Cardiac septum (tissue), 1 donor: ENCODE measurements around the gene FFAR3. TPM values are rescaled to one million over a fixed set of nuclear protein-coding genes. Genes with fewer than 3 reads are reported as not detected.
A peak's percentile ranks its signal among the peaks of the same experiment; 100 is the strongest.

Experiments used
- DNase-seq: peaks from one replicate; pipeline ENCODE4 v3.0.0-alpha.2; 2020; ENCODE audit warnings: low spot score
- intact Hi-C: fragments of 100-400 bp; cut with DNase I; formaldehyde crosslinking; loops from one replicate; pipeline ENCODE4 v1.14.0; 2022
- total RNA-seq: library from RNA; stranded (reverse); fragmentation: NEBNext Ultra II Directional; extraction: Animal tissue kit (Norgen Biotek cat#: 25700); gene quantifications from one replicate; pipeline ENCODE4 v1.2.1, GENCODE V29; 2021
- donor health status: DM: no; HTN: no; CAD: no.

Gene FFAR3
- total RNA-seq, 1 donor from 2014 or later: not detected

DNA sequence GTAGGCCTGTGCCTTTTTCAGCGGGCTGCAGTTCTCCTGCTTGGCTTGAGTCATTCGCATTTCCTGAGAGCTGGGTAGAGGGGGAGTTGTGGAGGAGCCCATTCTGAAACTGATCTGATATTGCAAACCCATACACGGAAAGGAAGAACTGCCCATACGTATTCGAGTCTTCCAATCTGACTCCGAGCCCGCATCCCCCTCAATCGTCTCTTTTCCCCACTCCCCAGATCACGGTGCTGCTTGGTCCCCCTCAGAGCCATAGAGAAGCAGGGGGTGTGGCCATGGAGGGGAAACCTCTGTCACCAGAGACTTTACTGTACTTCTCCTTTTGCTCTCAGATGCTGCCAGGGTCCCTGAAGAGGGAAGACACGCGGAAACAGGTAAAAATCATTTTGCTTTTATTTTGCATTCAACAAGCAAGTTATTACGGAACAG is 29.4 kb upstream of the FFAR3 start, which contains the start of gene CD22:
Gene CD22, plus strand, starts transcription at position 337 of the 435 bp plus-strand sequence. CDS start 2,854 bp downstream, outside the sequence.
- DNase-seq: no peak
- intact Hi-C loops: no loop called here

- no peak for DNase-seq
- intact Hi-C loops: no loop called here
Observed at GRCh38 chr19:35329323-35329722, 28.9 kb upstream of the FFAR3 start.

DNA sequence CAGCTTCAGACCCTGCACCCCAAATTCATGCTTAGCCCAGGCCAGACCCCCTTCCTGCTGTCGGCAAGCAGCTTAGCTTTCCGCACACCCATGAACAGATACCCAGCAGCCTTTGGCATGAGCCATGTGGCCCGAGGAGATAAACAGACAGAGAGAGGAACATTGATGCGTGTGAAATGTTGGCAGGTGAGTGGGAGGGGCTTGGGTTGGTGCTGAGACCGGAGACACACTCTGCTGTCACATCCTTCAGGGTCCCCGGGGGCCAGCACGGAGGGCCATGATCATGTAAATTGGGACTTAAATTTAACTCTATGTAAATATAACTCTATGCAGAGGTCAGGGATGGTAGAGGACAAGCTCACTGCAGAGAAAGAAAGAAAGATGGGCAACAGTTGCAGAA is 27.8 kb upstream of the FFAR3 start:
- DNase-seq: no peak
- intact Hi-C loops: no loop called here

DNA sequence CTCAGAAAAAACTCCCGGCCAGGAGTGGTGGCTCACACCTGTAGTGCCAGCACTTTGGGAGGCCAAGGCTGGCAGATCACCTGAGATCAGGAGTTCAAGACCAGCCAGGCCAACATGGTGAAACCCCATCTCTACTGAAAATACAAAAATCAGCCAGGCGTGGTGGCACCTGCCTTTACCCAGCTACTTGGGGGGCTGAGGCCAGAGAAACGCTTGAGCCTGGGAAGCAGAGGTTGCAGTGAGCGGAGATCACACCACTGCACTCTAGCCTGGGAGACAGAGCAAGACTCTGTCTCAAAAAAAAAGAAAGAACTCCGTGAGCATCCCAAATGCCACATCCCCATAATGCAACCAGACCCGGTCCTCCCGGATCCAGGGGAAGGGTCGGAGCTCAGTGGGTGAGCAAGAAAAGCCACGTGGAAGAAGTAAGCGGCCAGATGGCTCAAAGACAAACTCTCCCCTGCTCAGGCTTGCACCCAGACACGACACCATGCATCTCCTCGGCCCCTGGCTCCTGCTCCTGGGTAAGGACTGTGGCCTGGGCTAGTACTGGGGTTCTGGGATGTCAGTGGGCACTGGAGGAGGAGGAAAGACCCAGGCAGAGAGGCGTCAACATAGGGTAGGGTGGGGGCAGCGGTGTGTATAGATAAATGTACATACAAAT is 26.6 kb upstream of the FFAR3 start:
- no peak for DNase-seq
- intact Hi-C loops: no loop called here

- no peak for DNase-seq
- intact Hi-C loops: no loop called here
Observed at GRCh38 chr19:35332817-35333216, 25.4 kb upstream of the FFAR3 start.

- no peak for DNase-seq
- intact Hi-C loops: no loop called here
Observed at GRCh38 chr19:35334144-35334753, 24.0 kb upstream of the FFAR3 start.

- intact Hi-C loops: no loop called here
- DNase-seq: no peak
Observed at GRCh38 chr19:35336166-35336955, 21.9 kb upstream of the FFAR3 start.

GRCh38 chr19:35337097-35337983 is 20.9 kb upstream of the FFAR3 start:
- intact Hi-C loops: no loop called here

GRCh38 chr19:35337984-35338296 is 20.3 kb upstream of the FFAR3 start:
- DNase-seq: no peak
- intact Hi-C loops: no loop called here

More at GRCh38 chr19:35337097-35337983, 20.9 kb upstream of the FFAR3 start:
- no peak for DNase-seq

GRCh38 chr19:35340431-35340830 is 17.8 kb upstream of the FFAR3 start:
- DNase-seq: peak; percentile 22
- intact Hi-C loops: no loop called here

DNA sequence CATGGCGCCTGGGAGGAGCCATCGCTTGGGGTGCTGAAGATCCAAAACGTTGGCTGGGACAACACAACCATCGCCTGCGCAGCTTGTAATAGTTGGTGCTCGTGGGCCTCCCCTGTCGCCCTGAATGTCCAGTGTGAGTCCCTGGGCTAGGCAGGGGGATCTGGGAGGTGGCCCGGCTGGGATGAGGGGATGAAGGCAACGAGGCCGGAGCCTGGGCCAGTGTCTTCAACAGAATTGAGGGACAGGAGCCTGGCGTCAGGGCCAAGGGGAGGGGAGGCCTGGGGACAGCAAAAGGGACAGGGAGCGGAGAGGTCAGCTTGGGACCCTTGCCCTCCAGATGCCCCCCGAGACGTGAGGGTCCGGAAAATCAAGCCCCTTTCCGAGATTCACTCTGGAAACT is 17.3 kb upstream of the FFAR3 start:
- DNase-seq: peak; percentile 66
- intact Hi-C loops: no loop called here

GRCh38 chr19:35341565-35342225 is 16.6 kb upstream of the FFAR3 start:
- DNase-seq: peak; percentile 64
- intact Hi-C loops: no loop called here

DNA sequence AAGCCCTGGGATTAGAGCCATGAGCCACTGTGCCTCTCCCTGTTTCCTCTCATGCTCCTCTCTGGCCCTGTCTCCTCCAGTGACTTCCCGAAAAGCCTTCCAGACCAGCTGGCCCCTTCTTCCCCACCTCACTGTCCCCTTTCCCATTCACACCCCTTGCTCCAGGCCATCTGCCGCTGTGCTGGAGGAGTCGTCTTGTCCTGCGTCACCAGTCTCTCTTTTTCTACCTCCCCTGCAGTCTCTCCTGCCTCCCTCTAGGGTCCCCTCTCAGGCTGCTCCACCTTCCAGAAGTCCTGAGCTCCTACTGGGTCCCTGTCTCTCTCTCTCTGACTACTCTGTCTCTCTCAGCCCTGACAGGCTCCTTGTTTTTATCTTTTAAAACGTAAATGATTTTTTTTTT is 15.8 kb upstream of the FFAR3 start:
- peak; percentile 29 for DNase-seq
- intact Hi-C loops: no loop called here

DNA sequence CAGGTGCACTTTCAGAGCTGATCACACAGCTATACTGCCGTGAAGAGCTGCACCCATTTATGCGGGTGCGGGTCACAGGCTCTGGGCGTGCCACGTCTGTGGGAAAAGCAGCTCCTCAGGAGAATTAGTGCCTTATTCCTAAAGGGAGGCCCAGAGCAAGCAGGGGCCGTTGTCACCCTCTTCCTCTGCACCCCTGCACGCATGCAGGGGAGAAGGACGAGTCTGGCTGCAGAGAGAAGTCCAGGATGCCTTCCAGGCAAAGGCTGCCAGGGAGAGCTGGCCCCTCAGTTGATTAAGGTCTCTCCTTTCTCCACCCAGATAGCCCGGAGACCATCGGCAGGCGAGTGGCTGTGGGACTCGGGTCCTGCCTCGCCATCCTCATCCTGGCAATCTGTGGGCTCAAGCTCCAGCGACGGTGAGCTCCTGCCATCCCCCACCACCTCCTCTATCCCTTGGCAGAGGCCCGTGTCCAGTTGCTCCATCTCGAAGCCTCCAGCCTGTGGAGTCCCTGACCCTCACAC is 13.7 kb upstream of the FFAR3 start:
- intact Hi-C loops: no loop called here
- peak; percentile 49 for DNase-seq

GRCh38 chr19:35345671-35346111 is 12.6 kb upstream of the FFAR3 start:
- DNase-seq: peak; percentile 47
- intact Hi-C loops: no loop called here

GRCh38 chr19:35346193-35347052 is 11.8 kb upstream of the FFAR3 start:
- intact Hi-C loops: no loop called here
- peak; percentile 77 for DNase-seq

GRCh38 chr19:35347171-35347929 is 10.9 kb upstream of the FFAR3 start, which contains the start of gene FFAR1:
FFAR1 (plus strand) TSS chr19:35347902; CDS start chr19:35351552, 3,650 bp downstream.
- peak; percentile 76 for DNase-seq
- intact Hi-C loops: no loop called here
